K562 (cell line): ENCODE measurements around the gene LHX3. TPM values are rescaled to one million over a fixed set of nuclear protein-coding genes. Genes with fewer than 3 reads are reported as not detected.

Experiments used
- CXXC5 ChIP-seq: fragments of 250-450 bp; sonication (Bioruptor Pico); IDR thresholded peaks from 2 replicates; pipeline ENCODE4 v1.8.0; 2022; ENCODE audit warnings: inconsistent platforms, mild to moderate bottlenecking, moderate library complexity
- DPF2 ChIP-seq: fragments of 450-650 bp; IDR thresholded peaks from 2 replicates; pipeline ENCODE4 v1.6.1; 2016
- HMG20B ChIP-seq: fragments of 250-450 bp; sonication (Bioruptor Pico); IDR thresholded peaks from 2 replicates; pipeline ENCODE4 v1.5.0; 2021; ENCODE audit warnings: mild to moderate bottlenecking
- MAZ ChIP-seq, 2 experiments: fragments of 450-650 bp in 1 of 2; sonication (generic) in 1 of 2; formaldehyde crosslinking; IDR thresholded peaks in 1 of 2; conservative IDR thresholded peaks in 1 of 2; 2 replicates each; pipeline versions ENCODE4 v1.4.0 to v1.5.0; 2020; ENCODE audit warnings: mild to moderate bottlenecking in 1 of 2, missing genetic modification reagents in 1 of 2
- REST ChIP-seq, 2 experiments: fragments of 450-650 bp; formaldehyde crosslinking in 1 of 2; IDR thresholded peaks; 2 replicates each; pipeline versions ENCODE4 v1.4.0 to v1.6.1; 2014 to 2020; ENCODE audit warnings: mild to moderate bottlenecking in 2 of 2, borderline replicate concordance in 1 of 2, low read depth in 1 of 2
- SMAD4 ChIP-seq: fragments of 250-450 bp; sonication (Bioruptor Pico); conservative IDR thresholded peaks from 2 replicates; pipeline ENCODE4 v1.8.0; 2021; ENCODE audit warnings: inconsistent platforms, mild to moderate bottlenecking, moderate library complexity
- SMARCA5 ChIP-seq: fragments of 450-650 bp; IDR thresholded peaks from 2 replicates; pipeline ENCODE4 v1.6.1; 2016
- SREBF1 ChIP-seq: fragments of 150-350 bp; IDR thresholded peaks from 2 replicates; pipeline ENCODE4 v1.6.1; 2014; ENCODE audit warnings: antibody characterized with exemption, low read depth, low read length, borderline replicate concordance
- TEAD4 ChIP-seq, 2 experiments: sonication (generic) in 1 of 2; formaldehyde crosslinking in 1 of 2; IDR thresholded peaks; 2 replicates each; pipeline versions ENCODE4 v1.6.1 to v1.8.0; 2012 to 2022; ENCODE audit warnings: borderline replicate concordance in 1 of 2, inconsistent platforms in 1 of 2, low read length in 1 of 2, mild to moderate bottlenecking in 1 of 2, missing genetic modification reagents in 1 of 2
- ZNF324 ChIP-seq: fragments of 250-450 bp; sonication (Bioruptor Pico); IDR thresholded peaks from 2 replicates; pipeline ENCODE4 v1.4.0; 2020; ENCODE audit warnings: mild to moderate bottlenecking
- ZNF589 ChIP-seq: fragments of 200-800 bp; sonication (Bioruptor generic); IDR thresholded peaks from 2 replicates; pipeline ENCODE4 v1.6.1; 2016; ENCODE audit warnings: low read depth, missing genetic modification characterization, missing compliant biosample characterization
- polyA plus RNA-seq, 8 experiments: library from polyadenylated mRNA; depleted of rRNA in 4 of 8; stranded (reverse) in 5 of 8; unstranded in 3 of 8; fragments of >200 nt; fragmentation: Nextera tagmentation in 2 of 8; fragmentation: Illumina TruSeq in 1 of 8; extraction: Ambion mirVana in 2 of 8; extraction: Trizol in 1 of 8; gene quantifications; 2 replicates each; pipeline versions ENCODE4 v1.2.1 to v1.2.3, GENCODE V29; 2011 to 2014; ENCODE audit warnings: inconsistent platforms in 1 of 8, missing spikeins in 1 of 8
- total RNA-seq, 7 experiments: library from RNA; depleted of rRNA in 6 of 7; stranded (reverse); fragments of >200 nt in 6 of 7; fragmentation: Illumina TruSeq in 2 of 7; extraction: Trizol in 2 of 7; gene quantifications; 2 replicates each; pipeline versions ENCODE4 v1.2.1 to v1.2.3, GENCODE V29; 2011 to 2021; ENCODE audit warnings: low replicate concordance in 1 of 7
- TF ChIP-seq, protein P1 (sequence below), 2 experiments: IDR thresholded peaks; 2 replicates each; pipeline ENCODE4 v1.6.1; 2012; ENCODE audit warnings: improper control_type of control experiment in 2 of 2, low read depth in 2 of 2, low read length in 2 of 2, borderline replicate concordance in 1 of 2

The LHX3 gene
- total and polyA plus RNA-seq, 9 of the 15 experiments (the other 6 are each of a cell fraction or from before 2014, with no cell fraction given), result 0.09 TPM; not detected in 8

DNA sequence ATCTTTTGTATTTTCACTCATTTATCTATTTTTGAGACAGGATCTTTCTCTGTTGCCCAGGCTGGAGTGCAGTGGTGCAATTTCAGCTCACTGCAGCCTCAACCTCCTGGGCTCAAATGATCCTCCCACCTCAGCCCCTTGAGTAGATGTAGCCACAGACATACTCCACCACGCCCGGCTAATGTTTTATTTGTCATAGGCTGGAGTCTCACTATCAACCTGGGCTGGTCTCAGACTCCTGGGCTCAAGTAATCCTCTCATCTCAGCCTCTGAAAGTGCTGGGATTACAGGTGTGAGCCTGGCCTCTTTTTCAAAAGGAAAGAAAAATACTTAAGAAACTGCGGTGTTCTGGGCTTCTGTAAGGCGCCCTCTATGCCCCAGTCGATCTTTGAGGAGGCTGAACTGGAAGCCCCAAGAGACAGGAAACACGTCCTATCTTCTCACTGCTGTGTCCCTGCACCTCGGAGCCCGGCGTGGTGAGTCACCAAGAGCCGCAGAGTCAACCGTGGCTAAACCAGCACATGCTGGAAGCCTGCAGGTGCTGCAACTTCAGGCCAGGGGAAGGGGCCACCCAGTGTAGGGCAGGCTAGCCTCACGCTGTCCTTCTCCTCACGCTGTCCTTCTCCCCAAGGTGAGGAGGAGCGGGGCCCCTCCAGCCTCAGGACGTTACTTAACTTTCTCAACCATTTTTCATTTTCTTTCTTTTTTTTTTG, 15.2 kb upstream of the LHX3 start (continued):
- TF ChIP-seq REST (IDR thresholded peaks at IDR 0.05; ENCODE audit: borderline replicate concordance), result peak; percentile 71
- TF ChIP-seq REST (CRISPR knock-in tag; IDR thresholded peaks at IDR 0.05; ENCODE audit: low read depth), result no peak
- TF ChIP-seq ZNF324 (CRISPR knock-in tag), result no peak
- TF ChIP-seq TEAD4 (IDR thresholded peaks at IDR 0.05; ENCODE audit: low read length), result peak; percentile 44
- no peak for TF ChIP-seq TEAD4 (CRISPR knock-in tag; IDR thresholded peaks at IDR 0.05; ENCODE audit: borderline replicate concordance)
- no peak for TF ChIP-seq SREBF1
- TF ChIP-seq SMARCA5, result peak; percentile 59; the same call in 1 of the 2 replicates
- TF ChIP-seq ZNF589 (CRISPR knock-in tag), result peak; percentile 53; the same call in 1 of the 2 replicates
- peak; percentile 80 for TF ChIP-seq DPF2
- TF ChIP-seq SMAD4, result peak; percentile 85
- peak; percentile 81 for TF ChIP-seq CXXC5 (CRISPR knock-in tag)
- no peak for TF ChIP-seq HMG20B (CRISPR knock-in tag)
- TF ChIP-seq, protein P1, sequence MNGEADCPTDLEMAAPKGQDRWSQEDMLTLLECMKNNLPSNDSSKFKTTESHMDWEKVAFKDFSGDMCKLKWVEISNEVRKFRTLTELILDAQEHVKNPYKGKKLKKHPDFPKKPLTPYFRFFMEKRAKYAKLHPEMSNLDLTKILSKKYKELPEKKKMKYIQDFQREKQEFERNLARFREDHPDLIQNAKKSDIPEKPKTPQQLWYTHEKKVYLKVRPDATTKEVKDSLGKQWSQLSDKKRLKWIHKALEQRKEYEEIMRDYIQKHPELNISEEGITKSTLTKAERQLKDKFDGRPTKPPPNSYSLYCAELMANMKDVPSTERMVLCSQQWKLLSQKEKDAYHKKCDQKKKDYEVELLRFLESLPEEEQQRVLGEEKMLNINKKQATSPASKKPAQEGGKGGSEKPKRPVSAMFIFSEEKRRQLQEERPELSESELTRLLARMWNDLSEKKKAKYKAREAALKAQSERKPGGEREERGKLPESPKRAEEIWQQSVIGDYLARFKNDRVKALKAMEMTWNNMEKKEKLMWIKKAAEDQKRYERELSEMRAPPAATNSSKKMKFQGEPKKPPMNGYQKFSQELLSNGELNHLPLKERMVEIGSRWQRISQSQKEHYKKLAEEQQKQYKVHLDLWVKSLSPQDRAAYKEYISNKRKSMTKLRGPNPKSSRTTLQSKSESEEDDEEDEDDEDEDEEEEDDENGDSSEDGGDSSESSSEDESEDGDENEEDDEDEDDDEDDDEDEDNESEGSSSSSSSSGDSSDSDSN (IDR thresholded peaks at IDR 0.05; ENCODE audit: borderline replicate concordance in 1 of 2, low read depth in 2 of 2, low read length in 2 of 2), result peak; percentile 87 to 97; a peak in 3 of 4 replicates
- peak in 1 of 2 experiments; percentile 58; a peak in 2 of 4 replicates for TF ChIP-seq MAZ (CRISPR knock-in tag; conservative IDR thresholded peaks at IDR 0.05 in 1 of 2, IDR thresholded peaks at IDR 0.05 in 1 of 2)
